ENCODE data around the gene BUB1B.

Gene BUB1B

DNA sequence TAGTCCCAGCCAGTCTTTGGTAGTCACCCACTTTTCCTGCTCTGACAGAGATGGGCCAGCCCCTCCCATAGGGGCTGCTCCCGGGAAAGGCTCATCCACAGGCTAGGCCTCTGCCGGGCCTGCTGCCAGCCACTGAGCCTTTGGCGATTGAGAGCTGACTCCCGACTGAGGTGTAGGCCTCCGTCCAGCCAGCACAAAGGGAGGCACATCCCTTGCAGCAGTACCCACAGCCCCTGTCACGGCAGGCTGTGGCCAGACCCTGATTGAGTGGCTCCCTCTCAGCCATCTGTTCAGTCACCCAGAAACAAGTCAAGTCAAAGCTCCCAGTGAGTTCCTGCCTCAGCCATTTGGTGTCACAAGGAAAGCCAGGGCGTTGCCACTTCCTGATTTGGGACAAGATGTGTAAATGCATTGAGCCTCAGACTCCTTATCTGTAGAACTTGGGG, 71.8 kb downstream of the BUB1B start:
- no peak for DNase-seq (ENCODE audit: low read depth)
- no peak overlapping the region for H3K4me3 ChIP-seq (ENCODE audit: low read length)
- TF ChIP-seq, protein P1, sequence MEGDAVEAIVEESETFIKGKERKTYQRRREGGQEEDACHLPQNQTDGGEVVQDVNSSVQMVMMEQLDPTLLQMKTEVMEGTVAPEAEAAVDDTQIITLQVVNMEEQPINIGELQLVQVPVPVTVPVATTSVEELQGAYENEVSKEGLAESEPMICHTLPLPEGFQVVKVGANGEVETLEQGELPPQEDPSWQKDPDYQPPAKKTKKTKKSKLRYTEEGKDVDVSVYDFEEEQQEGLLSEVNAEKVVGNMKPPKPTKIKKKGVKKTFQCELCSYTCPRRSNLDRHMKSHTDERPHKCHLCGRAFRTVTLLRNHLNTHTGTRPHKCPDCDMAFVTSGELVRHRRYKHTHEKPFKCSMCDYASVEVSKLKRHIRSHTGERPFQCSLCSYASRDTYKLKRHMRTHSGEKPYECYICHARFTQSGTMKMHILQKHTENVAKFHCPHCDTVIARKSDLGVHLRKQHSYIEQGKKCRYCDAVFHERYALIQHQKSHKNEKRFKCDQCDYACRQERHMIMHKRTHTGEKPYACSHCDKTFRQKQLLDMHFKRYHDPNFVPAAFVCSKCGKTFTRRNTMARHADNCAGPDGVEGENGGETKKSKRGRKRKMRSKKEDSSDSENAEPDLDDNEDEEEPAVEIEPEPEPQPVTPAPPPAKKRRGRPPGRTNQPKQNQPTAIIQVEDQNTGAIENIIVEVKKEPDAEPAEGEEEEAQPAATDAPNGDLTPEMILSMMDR (conservative IDR thresholded peaks at IDR 0.05; ENCODE audit: low read length), result no peak

DNA sequence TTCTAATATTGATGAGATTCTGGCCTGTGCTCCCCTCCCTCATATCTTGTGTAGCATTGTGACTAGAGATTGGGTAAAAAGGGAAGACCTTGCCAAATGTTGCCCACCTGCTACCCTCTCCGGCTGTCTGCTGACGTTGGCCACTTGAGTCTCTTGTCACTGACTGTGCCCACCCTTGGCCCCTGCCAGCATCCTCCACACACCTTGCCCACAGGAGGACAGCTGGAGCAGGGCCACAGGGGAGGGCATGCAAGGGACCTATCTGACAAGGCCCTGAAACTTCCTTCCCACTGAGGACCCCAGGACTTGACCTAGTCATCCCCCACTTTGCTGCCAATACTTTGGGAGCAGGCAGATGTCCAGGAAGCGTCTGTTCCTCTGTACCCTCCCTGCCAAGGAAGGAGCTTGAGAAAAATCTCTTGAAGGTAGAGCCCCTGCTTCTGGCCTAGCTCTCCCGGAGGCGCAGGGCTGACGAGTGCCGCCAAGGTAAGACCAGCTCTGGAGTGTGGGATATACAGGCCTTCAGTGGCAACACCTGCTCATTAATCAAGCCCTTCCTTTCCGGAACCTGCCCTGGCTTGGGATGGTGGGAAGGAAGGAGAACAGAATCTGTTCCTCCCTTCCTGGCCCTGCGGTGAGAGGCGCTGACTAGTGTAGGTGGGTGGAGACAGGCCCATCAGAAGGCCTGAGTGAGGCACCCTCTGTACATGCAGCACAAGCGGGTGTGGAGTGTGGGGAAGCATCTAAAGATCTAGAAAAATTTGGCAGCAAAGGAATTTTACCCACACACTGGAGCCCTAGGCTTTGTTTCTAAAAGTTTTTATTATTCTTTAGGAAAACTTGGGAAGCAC, 73.1 kb downstream of the BUB1B start:
- DNase-seq (ENCODE audit: low read depth), result no peak

DNA sequence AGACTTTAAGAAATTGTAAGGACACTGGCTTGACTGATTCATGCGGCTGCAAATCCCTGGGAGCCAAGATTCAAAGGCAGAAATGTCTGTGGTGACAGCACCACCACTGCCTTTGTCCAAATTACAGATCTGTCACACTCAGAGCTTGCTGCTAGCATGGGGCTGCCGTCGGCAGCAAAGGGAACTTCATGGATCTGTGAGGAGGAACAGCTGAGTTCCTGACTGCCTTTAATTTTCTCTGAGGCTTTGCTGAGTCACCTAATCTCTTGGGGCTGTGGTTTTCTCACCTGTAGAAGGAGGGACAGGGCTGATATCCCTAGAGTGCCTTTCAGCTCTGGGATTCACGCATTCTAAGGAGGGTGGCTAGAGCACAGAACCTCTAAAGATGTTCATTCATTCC, 73.9 kb downstream of the BUB1B start:
- no peak overlapping the region for H3K4me3 ChIP-seq (ENCODE audit: low read length)
- TF ChIP-seq, protein P1 (conservative IDR thresholded peaks at IDR 0.05; ENCODE audit: low read length), result no peak
- no peak for DNase-seq (ENCODE audit: low read depth)

More for the DNA sequence above, 73.1 kb downstream of the BUB1B start:
- TF ChIP-seq, protein P1 (conservative IDR thresholded peaks at IDR 0.05; ENCODE audit: low read length), result no peak
- no peak overlapping the region for H3K4me3 ChIP-seq (ENCODE audit: low read length)

DNA sequence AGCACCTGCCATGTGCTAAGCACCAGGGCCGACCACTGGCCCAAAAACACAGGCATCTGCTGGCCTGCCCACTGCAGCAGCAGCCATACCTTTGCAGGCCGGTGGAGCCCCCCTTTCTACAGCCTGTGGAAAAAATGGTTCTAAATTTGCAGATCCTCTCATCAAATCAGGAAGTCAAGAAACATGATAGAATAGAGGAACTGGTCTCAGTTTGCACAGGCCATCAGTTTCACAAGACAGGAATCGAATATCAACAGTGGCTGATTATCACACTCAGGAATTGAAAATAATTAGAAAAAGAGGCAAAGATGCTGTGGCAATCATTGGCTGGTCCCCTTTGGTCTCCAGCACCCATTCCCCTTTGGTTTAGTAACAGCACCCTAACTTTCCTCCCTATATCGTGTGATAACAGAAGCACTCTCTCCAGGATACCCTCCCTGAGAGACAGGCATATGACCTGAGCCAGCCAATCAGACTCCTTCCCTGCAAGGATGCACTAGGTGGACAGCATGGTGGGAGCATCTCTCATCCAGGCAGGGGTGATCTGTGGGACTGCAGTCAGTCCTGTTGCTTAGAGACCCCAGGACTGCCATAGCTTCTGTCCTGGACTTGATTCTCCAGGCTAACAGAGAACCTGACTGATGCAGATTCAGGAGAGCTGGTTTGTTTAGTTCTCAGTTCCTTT, 74.5 kb downstream of the BUB1B start:
- TF ChIP-seq, protein P1 (conservative IDR thresholded peaks at IDR 0.05; ENCODE audit: low read length), result no peak
- no peak for DNase-seq (ENCODE audit: low read depth)
- H3K4me3 ChIP-seq (ENCODE audit: low read length), result no peak overlapping the region

DNA sequence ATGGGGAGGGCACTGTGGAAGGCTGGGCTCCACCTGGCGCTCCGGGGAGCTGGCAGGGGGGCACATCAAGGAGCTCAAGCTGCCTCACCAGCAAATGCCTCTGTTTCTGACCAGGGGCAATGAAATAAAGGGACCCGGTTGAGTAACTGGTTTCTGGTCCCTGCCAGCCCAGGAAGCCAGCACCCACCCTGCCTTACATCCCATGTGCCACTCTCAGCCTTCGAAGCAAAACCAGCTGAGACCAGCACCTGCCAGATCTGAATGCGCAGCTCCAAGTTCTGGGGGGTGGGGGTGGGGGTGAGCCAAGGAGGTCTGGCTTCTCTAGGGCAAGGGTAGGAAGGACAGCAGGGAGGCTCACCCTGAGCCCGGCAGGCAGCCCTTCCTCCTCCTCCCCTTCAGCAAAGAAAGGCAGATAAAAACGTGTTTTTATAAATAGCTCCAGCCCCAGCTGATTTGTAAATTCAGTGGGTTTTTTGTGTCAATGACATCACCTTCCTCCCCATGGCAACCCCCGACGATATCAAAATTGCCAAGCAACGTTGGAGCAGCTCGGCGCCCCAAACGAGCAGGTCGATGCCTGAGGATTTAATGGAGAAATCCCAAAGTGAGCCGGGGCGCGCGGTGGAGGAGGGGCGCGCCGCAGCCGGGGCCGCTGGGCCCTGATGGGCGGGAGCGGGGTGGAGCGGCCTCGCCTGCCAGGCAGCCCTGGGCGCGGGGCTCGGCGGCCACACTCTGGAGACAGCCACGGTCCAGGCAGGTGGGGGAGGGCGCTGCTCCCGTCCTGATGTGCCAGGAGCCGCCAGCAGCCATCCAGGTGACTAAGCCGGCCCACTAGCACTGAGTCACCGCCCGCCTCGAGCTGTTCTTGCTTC, 77.9 kb downstream of the BUB1B start, which contains the start of gene PAK6:
Gene PAK6, plus strand, starts transcription at position 532 of the 872 bp plus-strand sequence. CDS start 25,723 bp downstream, outside the sequence.
- H3K4me3 ChIP-seq (ENCODE audit: low read length), result peak within 1 kb of the TSS; percentile 47
- TF ChIP-seq, protein P1 (conservative IDR thresholded peaks at IDR 0.05; ENCODE audit: low read length), result no peak
- DNase-seq (ENCODE audit: low read depth), result peak; percentile 15

DNA sequence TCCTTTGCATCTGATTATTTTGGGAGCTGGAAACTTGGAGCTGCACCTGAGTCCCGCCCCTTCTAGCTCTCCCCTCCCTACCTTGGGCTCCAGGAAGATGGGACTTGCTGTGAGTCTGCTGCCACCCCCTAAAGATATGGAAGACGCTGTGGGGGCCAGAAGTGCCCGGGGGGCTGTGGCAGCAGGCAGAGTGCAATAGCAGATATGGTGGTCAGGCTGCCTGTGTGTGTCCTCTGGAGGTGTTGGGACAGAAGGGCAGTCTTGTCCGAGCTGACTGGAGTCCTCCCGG, 78.5 kb downstream of the BUB1B start:
- TF ChIP-seq, protein P1 (conservative IDR thresholded peaks at IDR 0.05; ENCODE audit: low read length), result no peak
- DNase-seq (ENCODE audit: low read depth), result no peak
- peak overlapping the region; percentile 47 for H3K4me3 ChIP-seq (ENCODE audit: low read length)
